Measurements from ENCODE around the gene PTDSS2. TPM values are rescaled to one million over a fixed set of nuclear protein-coding genes. Genes with fewer than 3 reads are reported as not detected.
A peak's percentile ranks its signal among the peaks of the same experiment; 100 is the strongest.

PTDSS2 gene
- total and polyA plus RNA-seq, 2 of the 13 experiments (the other 11 are each of a cell fraction or from before 2014, with no cell fraction given), result 21.7 to 26.4 TPM

- no peak for TF ChIP-seq CEBPB (IDR thresholded peaks at IDR 0.05; ENCODE audit: borderline replicate concordance, low read depth, low read length)
- TF ChIP-seq ZNF12 (CRISPR knock-in tag; IDR thresholded peaks at IDR 0.05), result no peak
- 0 out of 2 replicates have a peak, but pooled peaks have one; percentile 38 for TF ChIP-seq ZNF678 (CRISPR knock-in tag; IDR thresholded peaks at IDR 0.05)
- TF ChIP-seq ATF4 (CRISPR knock-in tag; IDR thresholded peaks at IDR 0.05), result no peak
- TF ChIP-seq ZFY (CRISPR knock-in tag; IDR thresholded peaks at IDR 0.05), result no peak
- TF ChIP-seq DR1 (CRISPR knock-in tag; IDR thresholded peaks at IDR 0.05), result no peak
- TF ChIP-seq HNRNPUL1 (IDR thresholded peaks at IDR 0.05; ENCODE audit: low read depth, low read length), result no peak
- no peak for TF ChIP-seq POLR2AphosphoS2 (IDR thresholded peaks at IDR 0.05; ENCODE audit: low read depth, low read length)
- no peak for TF ChIP-seq NR1H2 (CRISPR knock-in tag; IDR thresholded peaks at IDR 0.05; ENCODE audit: borderline replicate concordance, low read depth)
- no peak for TF ChIP-seq MEIS2 (CRISPR knock-in tag; IDR thresholded peaks at IDR 0.05)
- no peak for TF ChIP-seq REST (IDR thresholded peaks at IDR 0.05; ENCODE audit: borderline replicate concordance in 1 of 2, low read depth in 1 of 2, low read length in 2 of 2)
- TF ChIP-seq HMGXB3 (CRISPR knock-in tag; IDR thresholded peaks at IDR 0.05; ENCODE audit: borderline replicate concordance), result no peak
- TF ChIP-seq ZNF616 (CRISPR knock-in tag; IDR thresholded peaks at IDR 0.05; ENCODE audit: low read depth), result 0 out of 2 replicates have a peak, but pooled peaks have one; percentile 56
- TF ChIP-seq ZBTB7B (CRISPR knock-in tag; IDR thresholded peaks at IDR 0.05), result 0 out of 2 replicates have a peak, but pooled peaks have one; percentile 30
- TF ChIP-seq DBP (CRISPR knock-in tag; IDR thresholded peaks at IDR 0.05; ENCODE audit: not compliant biosample characterization), result no peak
- TF ChIP-seq SOX13 (IDR thresholded peaks at IDR 0.05), result no peak
- TF ChIP-seq SOX13 (CRISPR knock-in tag; conservative IDR thresholded peaks at IDR 0.05 in 1 of 2, IDR thresholded peaks at IDR 0.05 in 1 of 2), result no peak
- no peak for TF ChIP-seq ZSCAN9 (CRISPR knock-in tag; IDR thresholded peaks at IDR 0.05; ENCODE audit: borderline replicate concordance)
- 0 out of 2 replicates have a peak, but pooled peaks have one; percentile 16 for TF ChIP-seq GPN1 (CRISPR knock-in tag; IDR thresholded peaks at IDR 0.05; ENCODE audit: borderline replicate concordance)
These were observed 87.0 kb downstream of the PTDSS2 start, which contains the start of gene LRRC56 (continued) for GRCh38 chr11:536841-537621.
